GM13976 (cell line): ENCODE data around the gene VOPP1.
"Not testable (repeated sequence)": the region's sequence is repeated elsewhere in the genome, so short reads cannot be mapped to it uniquely, and the experiment has no call there.

ENCODE experiments used
- DNase-seq: peaks from one replicate; pipeline ENCODE4 v3.0.0; 2012; ENCODE audit warnings: low spot score
- CTCF ChIP-seq: IDR thresholded peaks from 2 replicates; pipeline ENCODE4 v1.5.1; 2012; ENCODE audit warnings: borderline replicate concordance, mild to moderate bottlenecking; ENCODE audit not compliant: insufficient read depth; ENCODE audit errors: extremely low read depth, missing control alignments, control extremely low read depth
- in situ Hi-C: fragments of 300-500 bp; cut with MboI; formaldehyde crosslinking; loops from one replicate; pipeline ENCODE4 v1.12.0; 2022; ENCODE audit warnings: low sequenced_read_pairs, mixed read lengths, inconsistent platforms; ENCODE audit not compliant: unreplicated experiment

The VOPP1 gene

GRCh38 chr7:55572378-55573233 is at the start of gene VOPP1:
Gene VOPP1, minus strand, starts transcription at chr7:55572502. Its CDS starts 178 bp downstream, at chr7:55572324.
- TF ChIP-seq CTCF, result no peak
- peak; percentile 92 for DNase-seq
- in situ Hi-C loops, result no loop called here

GRCh38 chr7:55618913-55619312 is 46.6 kb upstream of the VOPP1 start:
- in situ Hi-C loops, result no loop called here
- DNase-seq, result no peak
- TF ChIP-seq CTCF, result no peak

GRCh38 chr7:55614365-55615064 is 42.2 kb upstream of the VOPP1 start:
- in situ Hi-C loops, DNase-seq: not testable (repeated sequence)

GRCh38 chr7:55609726-55610125 is 37.4 kb upstream of the VOPP1 start:
- DNase-seq, in situ Hi-C loops: not testable (repeated sequence)

- in situ Hi-C loops, DNase-seq: not testable (repeated sequence)
Observed at GRCh38 chr7:55605661-55606060, 33.4 kb upstream of the VOPP1 start.

GRCh38 chr7:55597944-55598499 is 25.7 kb upstream of the VOPP1 start:
- in situ Hi-C loops, result not testable (repeated sequence)
- TF ChIP-seq CTCF, result peak; percentile 49
- DNase-seq, result peak; percentile 25

GRCh38 chr7:55597214-55597739 is 25.0 kb upstream of the VOPP1 start:
- in situ Hi-C loops, DNase-seq: not testable (repeated sequence)

GRCh38 chr7:55595511-55595910 is 23.2 kb upstream of the VOPP1 start:
- no peak for DNase-seq
- no peak for TF ChIP-seq CTCF
- in situ Hi-C loops, result no loop called here
